GM19397 (cell line): ENCODE results near the gene CHN1.

Experiments
- ATAC-seq: cut with Tn5 transposase; IDR thresholded peaks from one replicate; pipeline ENCODE4 v1.9.1; 2021; ENCODE audit warnings: mild to moderate bottlenecking, moderate library complexity; ENCODE audit not compliant: unreplicated experiment

The CHN1 gene

GRCh38 chr2:174833737-174834136, 171.4 kb downstream of the CHN1 start:
- ATAC-seq = no peak

- ATAC-seq = no peak
These were observed 174.6 kb downstream of the CHN1 start for GRCh38 chr2:174830561-174830960.

- no peak for ATAC-seq
These were observed 175.6 kb downstream of the CHN1 start for GRCh38 chr2:174829550-174829949.

- ATAC-seq = no peak
These were observed 177.5 kb downstream of the CHN1 start for GRCh38 chr2:174827371-174828369.

GRCh38 chr2:174826051-174826450, 179.1 kb downstream of the CHN1 start:
- no peak for ATAC-seq

GRCh38 chr2:174824068-174824467, 181.1 kb downstream of the CHN1 start:
- ATAC-seq = no peak

GRCh38 chr2:174821628-174822027, 183.6 kb downstream of the CHN1 start:
- no peak for ATAC-seq

- no peak for ATAC-seq
These were observed 184.8 kb downstream of the CHN1 start for GRCh38 chr2:174820361-174820760.

GRCh38 chr2:174815526-174815925, 189.7 kb downstream of the CHN1 start:
- no peak for ATAC-seq

- no peak for ATAC-seq
These were observed 193.1 kb downstream of the CHN1 start for GRCh38 chr2:174812037-174812436.

GRCh38 chr2:174807931-174808330, 197.2 kb downstream of the CHN1 start:
- ATAC-seq = no peak

- no peak for ATAC-seq
These were observed 199.4 kb downstream of the CHN1 start for GRCh38 chr2:174805803-174806202.

GRCh38 chr2:174802459-174802858, 202.7 kb downstream of the CHN1 start:
- no peak for ATAC-seq

- no peak for ATAC-seq
These were observed 204.6 kb downstream of the CHN1 start for GRCh38 chr2:174800436-174801205.

GRCh38 chr2:174798801-174799200, 206.4 kb downstream of the CHN1 start:
- ATAC-seq = no peak

GRCh38 chr2:174797781-174798276, 207.4 kb downstream of the CHN1 start:
- ATAC-seq = no peak

- ATAC-seq = no peak
These were observed 208.8 kb downstream of the CHN1 start for GRCh38 chr2:174796319-174796771.

GRCh38 chr2:174794851-174795374, 210.3 kb downstream of the CHN1 start:
- no peak for ATAC-seq

GRCh38 chr2:174792309-174793025, 212.7 kb downstream of the CHN1 start:
- ATAC-seq = no peak

- ATAC-seq = no peak
These were observed 213.4 kb downstream of the CHN1 start for GRCh38 chr2:174791746-174792280.
